Measurements from ENCODE around the gene CADPS.

Gene CADPS

DNA sequence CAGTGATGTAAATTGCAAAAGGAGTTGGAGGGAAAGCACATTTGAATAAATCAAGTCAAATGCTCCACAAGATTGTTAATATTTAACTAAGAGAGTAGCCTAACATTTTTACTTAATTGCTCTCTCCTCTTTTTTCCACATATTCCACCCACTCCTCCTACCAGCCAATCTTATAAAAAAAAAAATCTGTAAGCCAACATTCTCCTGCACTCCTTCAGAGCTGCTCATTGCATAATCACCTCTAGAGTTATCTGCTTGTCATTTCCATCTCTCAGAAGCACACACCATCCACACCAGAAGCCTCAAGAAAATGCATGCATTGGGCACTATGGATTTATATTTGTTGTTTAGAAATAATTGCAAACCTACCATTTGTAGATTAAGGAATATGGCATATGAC lies 64.1 kb downstream of the CADPS start:
- no peak for DNase-seq (ENCODE audit: low read depth)

DNA sequence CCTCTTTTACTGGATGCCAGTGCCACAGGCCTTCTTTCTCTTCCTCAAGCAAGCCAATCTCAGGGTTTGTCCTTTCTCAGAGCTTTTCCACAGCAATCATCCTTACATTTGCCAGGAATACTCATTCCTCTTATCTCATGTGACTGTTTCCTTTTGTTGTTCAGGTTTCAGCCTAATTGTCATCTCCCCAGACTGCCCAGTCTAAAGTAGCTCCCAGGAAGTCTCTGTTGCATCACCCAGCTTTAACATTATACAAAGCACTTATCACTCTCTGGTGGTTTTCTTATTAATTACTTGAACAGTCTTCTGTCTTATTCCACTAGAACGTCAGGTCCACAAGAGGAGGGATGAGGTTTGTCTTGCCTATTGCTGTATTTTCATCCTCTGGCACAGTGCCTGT lies 65.8 kb downstream of the CADPS start:
- DNase-seq (ENCODE audit: low read depth): no peak

DNA sequence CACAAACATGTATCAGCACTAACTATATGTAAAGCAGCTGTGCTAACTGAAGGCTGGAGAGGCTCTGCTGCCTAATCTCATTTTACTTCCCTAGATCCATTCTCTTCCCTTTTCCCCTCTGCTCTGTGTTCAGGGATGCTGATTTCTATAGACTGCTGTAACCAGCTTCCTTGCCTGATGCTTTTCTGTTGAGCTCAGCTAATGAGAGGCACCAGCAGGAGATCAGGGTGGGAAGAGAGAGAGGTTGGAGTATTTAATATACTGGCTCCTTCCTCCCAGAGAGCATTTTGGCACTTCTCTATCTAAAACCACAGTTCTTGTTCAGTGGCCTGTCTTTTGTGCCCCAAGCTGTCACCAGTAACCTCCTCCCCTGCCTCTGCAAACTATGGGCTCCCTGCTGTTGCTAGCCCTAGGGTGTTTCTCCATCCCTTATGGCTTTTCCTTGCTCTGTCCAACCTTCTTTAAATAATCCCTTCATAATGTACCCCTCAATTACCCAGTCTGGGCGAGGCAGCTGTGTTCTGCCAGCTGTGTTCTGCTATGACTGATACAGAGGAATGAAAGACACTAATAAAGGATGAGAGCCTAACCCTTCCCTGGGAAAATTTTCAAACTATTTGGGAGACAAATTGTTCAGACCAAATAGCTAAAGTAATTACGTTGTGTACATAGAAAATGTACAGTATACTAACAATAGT lies 69.5 kb downstream of the CADPS start:
- no peak for DNase-seq (ENCODE audit: low read depth)

DNA sequence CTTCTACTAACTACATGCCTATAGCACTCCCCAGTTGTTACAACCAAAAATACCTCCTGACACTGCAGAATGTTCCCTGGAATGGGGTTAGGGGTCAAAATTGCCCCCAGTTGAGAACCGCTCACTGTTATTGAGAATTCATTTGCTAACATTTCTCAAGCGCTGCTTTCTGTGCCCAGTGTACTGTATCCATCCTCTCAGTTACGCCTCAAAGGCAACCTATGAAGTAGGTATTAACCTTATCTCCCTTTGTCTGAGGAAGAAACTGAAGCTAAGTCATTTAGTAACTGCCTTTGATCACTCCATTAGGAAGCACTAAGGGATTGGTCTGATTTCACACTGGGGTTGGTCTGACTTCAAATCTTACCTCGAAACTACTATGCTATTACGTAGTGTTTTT lies 70.1 kb downstream of the CADPS start:
- no peak for DNase-seq (ENCODE audit: low read depth)

DNA sequence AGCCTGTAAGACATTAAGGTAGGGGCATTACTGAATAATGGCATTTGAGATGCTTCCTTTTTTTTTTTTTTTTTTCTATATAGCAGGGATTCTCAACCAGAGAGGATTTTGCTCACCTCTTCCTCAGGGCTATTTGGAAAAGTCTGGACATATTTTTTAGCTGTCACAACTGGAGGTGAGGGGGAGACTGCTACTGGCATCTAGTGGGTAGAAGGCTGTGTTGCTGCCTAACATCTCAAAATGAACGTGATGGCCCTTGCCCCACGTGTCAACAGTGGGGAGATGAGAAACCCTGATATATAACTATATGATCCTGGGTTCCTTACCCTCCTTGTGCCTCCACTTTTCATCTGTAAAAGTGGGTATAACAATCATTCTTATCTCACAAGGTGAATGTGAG lies 71.9 kb downstream of the CADPS start:
- no peak for DNase-seq (ENCODE audit: low read depth)

DNA sequence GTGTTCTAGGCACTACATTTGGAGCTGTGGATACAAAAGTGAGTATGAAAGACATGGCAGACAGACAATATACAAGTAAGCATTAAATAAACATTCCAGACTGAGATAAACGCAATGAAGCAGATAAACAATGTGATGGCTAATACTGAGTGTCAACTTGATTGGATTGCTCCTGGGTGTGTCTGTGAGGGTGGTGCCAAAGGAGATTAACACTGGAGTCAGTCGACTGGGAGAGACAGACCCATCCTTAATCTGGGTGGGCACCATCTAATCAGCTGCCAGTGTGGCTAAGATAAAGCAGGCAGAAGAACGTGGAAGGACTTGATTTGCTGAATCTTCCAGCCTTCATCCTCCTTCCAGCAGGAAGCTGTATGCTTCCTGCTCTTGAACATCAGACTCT lies 77.2 kb downstream of the CADPS start:
- DNase-seq (ENCODE audit: low read depth): no peak

DNA sequence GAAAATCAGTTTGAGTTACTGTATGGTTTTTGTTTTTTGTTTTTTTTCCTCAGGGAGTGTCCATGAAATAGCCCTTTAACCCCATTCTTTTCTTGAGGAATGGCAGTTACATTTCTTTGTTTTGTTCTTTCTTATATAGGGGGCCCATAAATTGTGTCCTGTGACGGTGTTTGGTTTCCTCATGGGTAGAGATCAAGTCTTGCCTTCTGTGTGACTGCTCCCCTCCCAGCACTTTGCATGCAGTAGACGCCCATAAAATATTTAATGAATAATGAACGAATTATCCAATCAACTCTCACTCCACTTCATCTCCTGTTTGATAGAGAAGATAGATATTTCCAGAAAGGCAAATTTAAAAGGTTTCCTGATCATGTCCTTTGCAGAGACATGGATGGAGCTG lies 78.1 kb downstream of the CADPS start:
- DNase-seq (ENCODE audit: low read depth): no peak

DNA sequence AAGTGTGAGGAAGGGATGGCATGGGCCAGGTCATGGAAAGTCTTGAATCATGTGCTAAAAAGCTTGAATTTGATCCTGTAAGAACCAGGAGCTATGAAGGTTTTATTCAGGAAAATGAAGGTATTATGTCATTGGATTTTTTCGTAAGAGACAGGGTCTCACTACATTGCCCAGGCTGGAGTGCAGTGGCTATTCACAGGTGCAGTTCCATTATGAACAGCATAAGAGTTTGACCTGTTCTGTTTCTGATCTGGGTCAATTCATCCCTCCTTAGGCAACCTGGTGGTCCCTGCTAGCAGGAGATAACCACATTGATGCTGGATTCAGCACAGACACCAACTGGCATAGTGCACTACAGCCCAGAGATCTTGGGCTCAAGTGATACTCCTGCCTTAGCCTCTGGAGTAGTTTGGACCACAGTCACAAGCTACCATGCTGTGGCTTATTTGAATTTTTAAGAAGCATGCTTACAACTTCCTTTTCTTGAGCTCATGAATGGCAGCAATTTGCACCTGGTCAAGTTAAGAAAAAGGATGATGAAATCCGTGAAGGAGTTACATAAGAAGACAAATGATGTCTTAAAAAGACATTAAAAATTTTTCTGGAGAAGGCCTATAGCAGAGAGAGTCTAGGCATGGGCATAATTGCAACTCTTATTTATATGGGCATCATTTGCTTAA lies 79.1 kb downstream of the CADPS start:
- no peak for DNase-seq (ENCODE audit: low read depth)

DNA sequence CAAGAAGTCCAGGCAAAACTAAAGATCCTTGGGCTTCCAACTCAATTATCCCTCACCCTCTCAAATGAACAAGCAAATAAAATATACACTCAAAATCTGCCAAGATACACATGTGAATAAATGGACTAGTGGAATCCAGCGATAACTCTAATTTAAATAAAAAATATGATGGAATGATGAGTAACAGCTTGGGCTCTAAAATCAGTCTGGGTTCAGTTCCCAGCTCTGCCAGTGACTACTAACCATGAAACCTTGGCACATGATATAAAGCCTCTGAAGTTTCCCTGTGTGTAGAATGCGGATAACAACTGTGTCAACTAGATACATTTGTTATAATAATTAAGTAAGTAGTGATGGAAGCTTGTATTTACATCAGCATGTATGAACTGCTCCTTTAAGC lies 81.3 kb downstream of the CADPS start:
- DNase-seq (ENCODE audit: low read depth): no peak

DNA sequence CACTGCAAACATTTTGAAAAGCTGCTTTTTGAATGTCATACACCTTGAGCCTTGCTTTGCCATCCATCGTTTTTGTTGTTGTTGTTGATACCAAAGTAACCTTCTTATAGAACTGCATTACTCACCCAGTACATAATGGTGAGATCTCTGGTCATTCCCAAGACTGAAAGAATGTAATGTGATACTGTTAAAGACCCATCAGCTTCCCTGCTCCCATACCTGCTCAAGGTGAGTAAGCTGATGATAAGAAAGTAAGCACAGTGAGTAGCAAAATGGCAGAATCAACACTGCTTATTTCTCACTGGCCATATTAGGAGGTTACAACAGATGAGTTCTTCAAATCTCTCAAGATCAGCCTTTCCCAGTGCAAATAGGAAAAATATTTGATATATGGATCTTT lies 89.8 kb downstream of the CADPS start:
- no peak for DNase-seq (ENCODE audit: low read depth)

DNA sequence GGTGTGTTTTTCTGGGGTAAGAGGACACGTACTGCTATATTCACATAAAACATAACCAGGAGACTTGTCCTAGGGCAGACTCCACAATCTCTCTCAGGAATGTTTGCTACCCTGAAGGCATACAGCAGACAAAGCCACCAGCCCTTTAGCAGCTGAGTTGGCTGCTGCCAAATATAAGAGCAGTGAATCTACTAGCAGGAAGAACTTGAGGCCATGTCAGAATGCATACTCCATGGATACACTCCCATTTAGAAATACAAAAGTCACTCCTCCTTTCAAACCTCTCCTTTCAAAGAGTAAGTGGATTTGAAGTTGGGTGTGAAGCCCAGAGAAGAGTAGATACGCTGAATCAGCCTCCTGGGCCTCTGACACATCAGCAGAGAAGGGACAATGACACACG lies 94.1 kb downstream of the CADPS start:
- DNase-seq (ENCODE audit: low read depth): no peak

DNA sequence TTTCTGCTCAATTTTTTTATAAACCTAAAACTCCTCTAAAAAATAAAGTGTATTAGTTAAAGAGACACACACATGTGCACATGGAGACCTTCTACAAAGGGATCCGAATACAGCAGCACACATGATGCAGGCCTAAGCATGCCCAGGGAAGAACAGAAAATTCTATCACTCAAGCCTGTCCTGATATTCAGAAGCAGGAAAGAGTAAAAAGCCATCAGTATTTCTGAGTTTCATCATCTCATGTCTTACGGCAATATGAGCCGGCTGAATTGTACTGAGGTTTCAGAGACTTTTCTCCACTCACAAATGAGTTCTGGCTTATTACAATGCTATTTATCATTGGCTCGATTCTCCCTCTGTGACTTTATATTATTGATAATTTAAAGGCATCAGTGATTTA lies 97.5 kb downstream of the CADPS start:
- DNase-seq (ENCODE audit: low read depth): no peak

DNA sequence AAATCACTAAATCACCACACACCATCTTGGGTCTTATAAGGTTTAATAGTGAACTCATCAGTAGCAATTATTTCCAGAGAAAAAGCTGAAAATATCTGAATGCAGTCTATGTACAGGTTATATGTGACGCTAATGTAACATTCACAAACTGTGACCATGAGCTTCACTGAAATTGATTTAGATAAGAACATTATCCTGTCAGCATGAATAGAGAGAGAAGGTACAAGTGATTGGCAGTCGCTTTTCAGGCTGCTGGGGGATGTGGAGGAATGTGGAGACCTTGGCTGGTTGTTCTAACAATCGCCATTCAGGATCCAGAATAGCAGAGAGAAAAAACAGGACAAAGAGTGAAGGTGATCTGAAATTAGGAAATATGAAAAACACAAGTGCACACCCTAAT lies 98.1 kb downstream of the CADPS start:
- no peak for DNase-seq (ENCODE audit: low read depth)

DNA sequence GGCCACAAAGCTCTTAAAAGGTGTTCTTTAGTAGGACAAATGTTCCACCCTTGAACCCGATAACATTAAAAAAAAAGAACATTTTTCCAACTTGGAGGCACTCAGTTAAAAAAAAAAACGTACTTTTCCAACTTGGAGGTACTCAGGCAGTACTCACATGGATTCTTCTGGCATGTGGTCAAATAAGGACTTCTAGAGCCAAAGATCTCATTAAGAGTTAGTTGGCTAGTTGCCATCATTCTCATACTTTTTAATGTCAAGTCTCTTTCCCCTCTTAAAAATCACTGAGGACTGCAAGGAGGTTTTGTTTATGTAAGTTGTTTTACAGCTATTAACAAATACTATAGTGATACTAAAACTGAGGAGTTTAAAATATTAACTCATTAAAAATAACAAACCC lies 101.0 kb downstream of the CADPS start:
- DNase-seq (ENCODE audit: low read depth): no peak

DNA sequence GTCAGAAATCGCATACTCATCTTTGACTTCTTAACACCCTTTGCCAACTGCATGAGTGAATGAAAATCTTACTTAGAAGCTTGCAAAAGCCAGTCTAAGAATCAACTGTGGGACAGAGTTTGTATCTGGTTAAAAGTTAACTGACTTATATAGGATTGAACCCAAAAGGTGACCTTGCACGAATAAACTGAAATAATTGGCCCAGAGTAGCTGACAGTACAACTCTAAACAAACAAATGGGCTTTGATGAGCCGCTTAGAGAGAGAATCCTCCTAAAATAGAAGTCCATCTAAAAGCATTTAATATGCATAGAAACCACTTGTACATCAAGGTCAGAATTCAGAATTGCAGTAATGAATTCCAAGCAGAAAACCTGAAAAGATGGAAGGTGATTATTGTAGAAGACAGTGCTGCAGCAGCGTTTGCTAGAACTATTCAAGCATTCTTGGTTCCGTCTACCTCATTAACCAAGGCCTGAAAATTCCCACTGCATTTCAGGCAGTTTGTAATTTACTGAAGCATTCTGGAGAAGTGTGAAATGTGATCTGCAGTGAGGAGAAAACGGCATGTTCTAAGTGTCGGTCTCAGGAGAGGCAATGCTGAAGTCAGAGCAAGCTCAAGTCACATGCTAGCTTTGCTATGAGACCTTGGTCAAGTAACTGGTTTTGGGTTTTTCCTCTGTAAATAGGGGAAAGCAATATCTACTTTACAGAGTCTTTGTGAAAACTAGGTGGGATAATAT lies 103.7 kb downstream of the CADPS start:
- DNase-seq (ENCODE audit: low read depth): no peak

DNA sequence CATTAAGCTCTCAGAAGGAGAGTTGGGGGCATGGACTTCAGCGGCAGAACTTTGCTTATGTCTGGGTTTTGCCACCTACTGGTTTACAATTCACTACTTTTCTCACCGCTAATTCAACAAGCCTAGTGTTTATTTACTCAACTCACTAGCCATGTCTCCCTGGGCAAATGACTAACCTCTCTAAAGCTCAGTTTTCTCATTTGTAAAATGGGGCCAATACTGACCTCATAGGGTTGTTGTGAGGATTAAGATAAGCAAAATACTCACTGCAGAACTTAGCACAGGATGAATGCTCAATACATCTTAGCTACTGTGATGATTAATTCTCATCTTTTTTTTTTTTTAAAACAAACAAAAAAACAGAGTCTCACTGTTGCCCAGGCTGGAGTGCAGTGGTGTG lies 106.3 kb downstream of the CADPS start:
- DNase-seq (ENCODE audit: low read depth): no peak

DNA sequence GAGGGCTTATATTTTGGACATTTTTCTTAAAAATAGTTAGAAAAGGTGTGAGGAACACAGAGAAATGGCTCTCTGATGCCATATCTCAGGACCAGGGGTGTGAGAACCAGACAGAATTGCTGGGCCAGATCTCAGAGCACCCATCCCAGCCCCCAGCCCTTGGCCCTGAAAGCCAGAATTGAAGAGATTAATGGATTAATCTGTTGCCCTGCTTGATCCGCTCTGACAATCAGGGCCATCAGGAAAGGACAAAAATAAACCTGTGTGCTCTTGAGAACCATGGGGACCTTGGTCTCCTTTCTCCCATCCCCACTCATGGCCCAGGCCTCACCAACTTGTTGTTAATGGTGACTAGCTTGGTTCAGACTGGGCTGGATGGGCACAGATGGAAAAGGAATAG lies 113.5 kb downstream of the CADPS start:
- DNase-seq (ENCODE audit: low read depth): no peak

DNA sequence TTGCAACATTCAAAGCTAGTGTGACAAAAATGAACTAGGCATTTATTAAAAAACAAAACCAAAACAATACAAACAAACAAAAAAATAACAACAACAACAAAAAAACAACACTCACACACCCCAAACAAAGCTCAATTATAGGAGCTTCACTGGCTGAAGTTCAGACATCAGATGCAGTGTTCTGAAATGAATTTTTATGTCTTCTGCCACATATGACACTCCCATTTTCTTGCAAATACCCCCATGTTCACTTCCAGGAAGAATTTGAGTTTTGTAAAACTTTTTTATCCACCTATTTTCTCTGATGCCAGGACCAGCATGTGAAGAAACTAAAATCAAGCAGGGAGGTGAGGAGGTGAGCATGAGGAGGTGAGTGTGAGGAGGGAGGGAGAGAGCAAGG lies 113.9 kb downstream of the CADPS start:
- DNase-seq (ENCODE audit: low read depth): no peak

DNA sequence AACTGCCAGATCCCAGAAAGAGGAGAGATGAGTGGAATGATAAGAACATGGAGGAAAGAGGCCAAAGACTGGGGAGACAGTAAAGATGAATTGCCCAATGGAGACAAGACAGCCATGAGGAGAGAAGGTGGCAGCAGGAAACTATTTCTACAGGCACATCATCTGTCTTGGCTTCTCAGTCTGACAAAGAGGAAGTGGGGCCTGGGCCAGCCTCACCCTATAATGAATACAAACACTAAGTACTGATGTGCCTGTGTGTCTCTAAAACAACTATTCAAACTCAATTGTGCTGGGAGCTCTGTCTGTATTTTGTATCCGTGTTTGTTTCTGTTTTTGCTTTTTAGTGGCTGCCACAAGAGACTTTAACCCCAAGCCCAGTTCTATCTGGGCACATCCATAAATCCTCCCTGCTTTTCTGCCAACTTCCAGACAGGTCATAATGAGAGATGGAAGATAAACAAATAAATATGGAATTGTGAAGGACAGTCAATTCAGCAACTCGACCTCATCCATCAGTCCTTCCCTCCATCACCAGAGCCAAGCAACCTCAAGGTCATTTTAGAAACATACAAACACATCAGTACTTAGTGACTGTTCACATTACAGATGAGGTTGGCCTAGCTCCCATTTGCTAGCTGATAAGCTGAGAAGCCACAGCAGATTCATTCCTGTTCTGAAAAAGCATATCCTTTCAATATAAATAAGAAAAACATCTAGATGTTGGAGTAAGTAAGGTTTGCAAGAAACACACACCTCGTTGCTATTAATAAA lies 116.7 kb downstream of the CADPS start:
- DNase-seq (ENCODE audit: low read depth): no peak

DNA sequence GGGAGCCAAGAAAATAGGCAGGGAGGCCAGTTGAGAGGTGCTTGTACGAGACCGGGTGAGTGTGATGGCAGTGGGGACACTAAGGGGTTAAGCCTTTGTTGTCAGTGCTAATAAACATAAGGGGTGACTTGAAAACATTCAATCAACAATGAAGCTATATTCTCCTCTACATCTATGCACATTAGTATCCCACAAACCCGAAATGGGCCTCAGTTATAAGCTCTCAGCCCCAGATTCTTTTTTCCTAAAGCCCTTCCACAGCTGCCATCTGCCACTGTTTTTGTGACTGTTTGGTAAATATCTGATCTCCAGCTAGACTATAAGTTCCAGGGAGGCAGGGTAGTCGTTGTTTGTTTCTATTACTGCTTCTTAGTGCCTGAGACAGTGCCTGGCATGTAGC lies 118.2 kb downstream of the CADPS start:
- DNase-seq (ENCODE audit: low read depth): no peak

DNA sequence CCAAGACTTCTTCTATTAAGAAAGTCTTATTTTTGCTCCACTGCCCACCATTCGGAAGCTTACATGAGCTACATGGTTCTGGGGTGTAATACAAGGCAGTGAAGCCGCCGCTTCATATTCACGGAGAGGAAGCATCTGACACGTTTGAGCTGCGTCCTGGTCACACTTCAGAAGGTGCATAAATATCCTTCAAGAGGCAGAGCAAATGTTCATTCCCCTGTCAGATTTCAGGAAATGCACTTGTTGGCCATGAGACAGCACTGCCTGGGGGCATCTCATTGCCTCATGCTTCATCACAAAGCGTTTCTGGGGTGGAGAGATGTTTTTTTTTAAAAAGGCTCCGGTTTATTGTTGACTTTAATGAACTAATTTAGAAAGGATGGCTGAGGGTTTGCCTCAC lies 119.9 kb downstream of the CADPS start:
- no peak for DNase-seq (ENCODE audit: low read depth)

DNA sequence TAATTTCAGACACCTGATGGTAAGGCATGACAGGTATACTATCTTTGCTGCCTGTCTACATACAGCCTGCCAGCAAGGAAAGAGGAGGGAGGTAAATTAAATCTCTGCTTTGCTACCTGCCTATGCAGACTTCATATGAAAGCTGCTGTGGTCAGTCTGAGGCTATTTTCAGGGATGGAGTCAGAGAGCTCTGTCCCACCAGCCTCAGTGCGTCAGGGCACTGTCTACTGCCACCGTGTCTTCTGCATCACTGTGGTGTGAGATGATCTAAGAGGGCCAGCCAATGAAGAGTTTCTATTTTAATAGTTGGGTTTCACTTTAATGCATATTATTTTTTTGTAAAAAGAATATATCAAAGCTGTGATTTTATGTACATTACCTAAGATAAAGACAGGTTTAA lies 125.6 kb downstream of the CADPS start:
- DNase-seq (ENCODE audit: low read depth): no peak

DNA sequence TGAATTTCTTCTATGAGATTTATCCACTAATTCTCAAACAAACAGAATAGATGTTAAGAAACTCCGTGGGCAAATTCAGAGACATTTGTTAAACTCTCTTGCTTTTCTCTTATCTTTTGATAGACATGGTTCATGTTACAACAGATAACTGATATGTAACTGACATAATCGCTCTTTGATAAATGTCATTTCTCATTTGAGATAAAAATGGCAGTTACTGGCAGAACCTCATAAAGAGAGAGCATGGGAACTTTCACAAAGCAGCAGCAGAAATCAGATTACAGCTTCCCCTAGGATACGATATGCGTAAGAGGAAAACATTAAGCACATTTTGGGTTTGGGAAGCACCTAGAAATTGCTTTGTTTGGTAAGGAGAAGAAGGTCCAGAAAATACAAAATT lies 126.1 kb downstream of the CADPS start:
- DNase-seq (ENCODE audit: low read depth): no peak
